Coronary artery (tissue), 2 donors: ENCODE data around the gene GNAS-AS1.

Experiments
- DNase-seq: peaks from one replicate; pipeline ENCODE4 v3.0.0-alpha.2; 2017; ENCODE audit warnings: low spot score
- H3K27ac ChIP-seq, 2 donors: fragments of 200-600 bp; sonication (generic); one replicate each; pipeline ENCODE4 v1.5.1; 2016 to 2019
- H3K4me3 ChIP-seq: fragments of 200-600 bp; sonication (generic); 2 replicates; pipeline ENCODE4 v1.5.1; 2016; ENCODE audit warnings: mild to moderate bottlenecking, moderate library complexity
- TF ChIP-seq, protein P1 (sequence below): fragments of 200-600 bp; sonication (generic); IDR thresholded peaks from one replicate; pipeline ENCODE4 v1.5.1; 2019; ENCODE audit warnings: antibody characterized with exemption

GNAS-AS1 gene

GRCh38 chr20:58841539-58842264 lies 9.0 kb downstream of the GNAS-AS1 start:
- Histone ChIP-seq H3K4me3 (no peak overlapping the region), H3K27ac (no peak overlapping the region)
- TF ChIP-seq, protein P1, sequence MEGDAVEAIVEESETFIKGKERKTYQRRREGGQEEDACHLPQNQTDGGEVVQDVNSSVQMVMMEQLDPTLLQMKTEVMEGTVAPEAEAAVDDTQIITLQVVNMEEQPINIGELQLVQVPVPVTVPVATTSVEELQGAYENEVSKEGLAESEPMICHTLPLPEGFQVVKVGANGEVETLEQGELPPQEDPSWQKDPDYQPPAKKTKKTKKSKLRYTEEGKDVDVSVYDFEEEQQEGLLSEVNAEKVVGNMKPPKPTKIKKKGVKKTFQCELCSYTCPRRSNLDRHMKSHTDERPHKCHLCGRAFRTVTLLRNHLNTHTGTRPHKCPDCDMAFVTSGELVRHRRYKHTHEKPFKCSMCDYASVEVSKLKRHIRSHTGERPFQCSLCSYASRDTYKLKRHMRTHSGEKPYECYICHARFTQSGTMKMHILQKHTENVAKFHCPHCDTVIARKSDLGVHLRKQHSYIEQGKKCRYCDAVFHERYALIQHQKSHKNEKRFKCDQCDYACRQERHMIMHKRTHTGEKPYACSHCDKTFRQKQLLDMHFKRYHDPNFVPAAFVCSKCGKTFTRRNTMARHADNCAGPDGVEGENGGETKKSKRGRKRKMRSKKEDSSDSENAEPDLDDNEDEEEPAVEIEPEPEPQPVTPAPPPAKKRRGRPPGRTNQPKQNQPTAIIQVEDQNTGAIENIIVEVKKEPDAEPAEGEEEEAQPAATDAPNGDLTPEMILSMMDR = no peak
- DNase-seq = no peak

DNA sequence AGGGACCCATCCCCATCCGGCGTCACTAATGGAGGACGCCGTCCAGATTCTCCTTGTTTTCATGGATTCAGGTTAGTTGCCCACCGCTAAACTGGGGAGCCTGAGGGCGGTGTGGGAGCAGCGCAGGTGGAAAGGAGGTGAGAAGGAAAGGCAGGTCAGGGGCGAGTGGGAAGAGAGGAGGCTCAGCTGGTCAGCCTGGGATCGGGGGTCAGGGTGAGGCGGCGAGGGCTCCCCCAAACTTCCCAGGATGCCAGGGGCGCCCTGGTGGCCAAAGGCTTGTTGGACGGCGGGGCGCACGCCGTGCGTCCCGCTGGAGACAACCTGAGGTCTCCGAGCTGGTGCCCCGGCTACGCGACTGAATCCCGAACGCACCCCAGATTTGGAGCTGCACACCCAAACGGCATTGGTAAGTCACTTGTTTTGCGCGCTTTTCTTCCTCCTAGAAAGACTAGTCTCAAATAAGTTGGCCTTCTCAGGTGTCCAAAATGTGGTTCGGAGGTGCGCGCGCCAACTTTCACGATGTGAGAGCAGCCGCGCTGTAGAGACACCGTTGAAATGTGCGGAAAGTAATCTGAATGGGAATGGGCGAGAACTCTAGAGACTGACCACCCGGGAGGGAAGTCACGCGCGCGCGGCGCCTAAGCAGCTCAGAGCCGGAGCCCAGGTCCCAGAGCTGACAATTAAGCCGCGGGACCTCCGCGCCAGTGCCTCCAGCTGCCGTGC lies 9.7 kb downstream of the GNAS-AS1 start:
- TF ChIP-seq, protein P1 = no peak
- no peak overlapping the region for H3K27ac ChIP-seq

DNA sequence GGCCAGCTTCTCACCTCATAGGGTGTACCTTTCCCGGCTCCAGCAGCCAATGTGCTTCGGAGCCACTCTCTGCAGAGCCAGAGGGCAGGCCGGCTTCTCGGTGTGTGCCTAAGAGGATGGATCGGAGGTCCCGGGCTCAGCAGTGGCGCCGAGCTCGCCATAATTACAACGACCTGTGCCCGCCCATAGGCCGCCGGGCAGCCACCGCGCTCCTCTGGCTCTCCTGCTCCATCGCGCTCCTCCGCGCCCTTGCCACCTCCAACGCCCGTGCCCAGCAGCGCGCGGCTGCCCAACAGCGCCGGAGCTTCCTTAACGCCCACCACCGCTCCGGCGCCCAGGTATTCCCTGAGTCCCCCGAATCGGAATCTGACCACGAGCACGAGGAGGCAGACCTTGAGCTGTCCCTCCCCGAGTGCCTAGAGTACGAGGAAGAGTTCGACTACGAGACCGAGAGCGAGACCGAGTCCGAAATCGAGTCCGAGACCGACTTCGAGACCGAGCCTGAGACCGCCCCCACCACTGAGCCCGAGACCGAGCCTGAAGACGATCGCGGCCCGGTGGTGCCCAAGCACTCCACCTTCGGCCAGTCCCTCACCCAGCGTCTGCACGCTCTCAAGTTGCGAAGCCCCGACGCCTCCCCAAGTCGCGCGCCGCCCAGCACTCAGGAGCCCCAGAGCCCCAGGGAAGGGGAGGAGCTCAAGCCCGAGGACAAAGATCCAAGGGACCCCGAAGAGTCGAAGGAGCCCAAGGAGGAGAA lies 10.5 kb downstream of the GNAS-AS1 start:
- peak overlapping the region; percentile 51 for H3K4me3 ChIP-seq
- H3K27ac ChIP-seq = no peak overlapping the region
- TF ChIP-seq, protein P1 = no peak
- DNase-seq = no peak

More for the DNA sequence above, 9.7 kb downstream of the GNAS-AS1 start:
- no peak for DNase-seq
- H3K4me3 ChIP-seq = no peak overlapping the region

DNA sequence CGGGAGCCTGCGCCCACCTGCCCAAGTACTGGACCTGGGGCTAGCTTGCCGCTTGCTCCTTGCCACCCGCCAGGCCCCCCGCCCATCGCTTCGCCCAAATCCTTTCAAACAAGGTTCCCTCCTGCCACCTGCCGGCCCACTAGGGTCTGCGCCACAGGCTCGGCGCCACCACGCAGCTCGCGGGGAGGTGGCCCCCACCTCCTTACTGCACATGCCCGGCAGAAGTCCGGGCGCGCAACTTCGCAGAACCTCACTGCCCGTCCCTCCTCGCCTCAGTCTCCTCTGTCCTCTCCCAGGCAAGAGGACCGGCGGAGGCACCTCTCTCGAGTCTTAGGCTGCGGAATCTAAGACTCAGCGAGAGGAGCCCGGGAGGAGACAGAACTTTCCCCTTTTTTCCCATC lies 11.2 kb downstream of the GNAS-AS1 start:
- TF ChIP-seq, protein P1 = no peak
- no peak overlapping the region for H3K27ac ChIP-seq
- peak overlapping the region; percentile 51 for H3K4me3 ChIP-seq
- DNase-seq = no peak

GRCh38 chr20:58838174-58838573 lies 12.5 kb downstream of the GNAS-AS1 start:
- no peak for DNase-seq
- TF ChIP-seq, protein P1 = no peak

GRCh38 chr20:58837717-58838116 lies 13.0 kb downstream of the GNAS-AS1 start:
- H3K4me3 ChIP-seq = no peak overlapping the region
- TF ChIP-seq, protein P1 = no peak
- no peak overlapping the region for H3K27ac ChIP-seq
- no peak for DNase-seq

More at GRCh38 chr20:58838174-58838573, 12.5 kb downstream of the GNAS-AS1 start:
- no peak overlapping the region for H3K4me3 ChIP-seq
- no peak overlapping the region for H3K27ac ChIP-seq
